GM23338 (cell line): ENCODE measurements around the gene CXADR. TPM values are rescaled to one million over a fixed set of nuclear protein-coding genes. Genes with fewer than 3 reads are reported as not detected.
A peak's percentile ranks its signal among the peaks of the same experiment; 100 is the strongest.

Source experiments
- ATAC-seq: fragments of 200-7000 bp; cut with Tn5 transposase; 3 replicates; pipeline ENCODE4 v1.9.1; 2020
- DNase-seq: peaks from one replicate; pipeline ENCODE4 v3.0.0-alpha.2; 2015; ENCODE audit warnings: low spot score
- H2AFZ ChIP-seq: fragments of 200-600 bp; sonication (generic); 2 replicates; pipeline ENCODE4 v1.8.0; 2016; ENCODE audit warnings: antibody characterized with exemption, mild to moderate bottlenecking, moderate library complexity
- H3F3A ChIP-seq: fragments of 200-600 bp; sonication (generic); replicated peaks from 2 replicates; pipeline ENCODE4 v1.8.0; 2017; ENCODE audit warnings: antibody characterized with exemption, mixed run types, low read depth
- H3K27ac ChIP-seq: fragments of 200-600 bp; sonication (generic); 2 replicates; pipeline ENCODE4 v1.6.1; 2016; ENCODE audit warnings: low read depth
- H3K27me3 ChIP-seq: fragments of 200-600 bp; sonication (generic); 2 replicates; pipeline ENCODE4 v1.8.0; 2016; ENCODE audit warnings: mild to moderate bottlenecking, mixed run types, moderate library complexity; ENCODE audit not compliant: insufficient read depth
- H3K36me3 ChIP-seq: fragments of 200-600 bp; sonication (generic); 2 replicates; pipeline ENCODE4 v1.8.0; 2016; ENCODE audit warnings: mild to moderate bottlenecking; ENCODE audit not compliant: insufficient read depth
- H3K4me1 ChIP-seq: fragments of 200-600 bp; sonication (generic); 2 replicates; pipeline ENCODE4 v1.8.0; 2016; ENCODE audit warnings: mild to moderate bottlenecking, moderate library complexity; ENCODE audit not compliant: insufficient read depth
- H3K4me2 ChIP-seq: fragments of 200-600 bp; sonication (generic); 2 replicates; pipeline ENCODE4 v1.7.1; 2017; ENCODE audit warnings: mixed run types
- H3K4me3 ChIP-seq: fragments of 200-600 bp; sonication (generic); 2 replicates; pipeline ENCODE4 v1.6.1; 2016; ENCODE audit warnings: mixed run types
- H3K79me2 ChIP-seq: fragments of 200-600 bp; sonication (generic); replicated peaks from 2 replicates; pipeline ENCODE4 v1.8.0; 2017; ENCODE audit warnings: mild to moderate bottlenecking; ENCODE audit not compliant: insufficient read depth
- H3K9me2 ChIP-seq: fragments of 200-600 bp; sonication (generic); 2 replicates; pipeline ENCODE4 v1.8.0; 2017; ENCODE audit not compliant: insufficient read depth
- H4K20me1 ChIP-seq: fragments of 200-600 bp; sonication (generic); replicated peaks from 2 replicates; pipeline ENCODE4 v1.8.0; 2017; ENCODE audit warnings: mild to moderate bottlenecking; ENCODE audit not compliant: insufficient read depth
- H3K27ac Mint-ChIP-seq: 2 replicates; pipeline ENCODE4 v1.8.0; 2020; ENCODE audit warnings: inconsistent platforms, mild to moderate bottlenecking, moderate library complexity, mixed read lengths
- H3K27me3 Mint-ChIP-seq: 3 replicates; pipeline ENCODE4 v1.8.0; 2022; ENCODE audit warnings: low read depth, mild to moderate bottlenecking, moderate library complexity, mixed read lengths, inconsistent platforms; ENCODE audit not compliant: insufficient read depth, poor library complexity
- H3K36me3 Mint-ChIP-seq: 3 replicates; pipeline ENCODE4 v1.8.0; 2021; ENCODE audit warnings: low read depth, mild to moderate bottlenecking, inconsistent platforms, moderate library complexity, mixed read lengths
- H3K4me1 Mint-ChIP-seq: 3 replicates; pipeline ENCODE4 v1.8.0; 2020; ENCODE audit warnings: mild to moderate bottlenecking, inconsistent platforms, mixed read lengths
- H3K4me3 Mint-ChIP-seq: 3 replicates; pipeline ENCODE4 v1.8.0; 2021; ENCODE audit warnings: moderate library complexity, mild to moderate bottlenecking, inconsistent platforms, mixed read lengths
- H3K9me3 Mint-ChIP-seq: 3 replicates; pipeline ENCODE4 v1.8.0; 2020; ENCODE audit warnings: moderate library complexity, mild to moderate bottlenecking, inconsistent platforms, mixed read lengths
- CREB1 ChIP-seq: fragments of 250-450 bp; sonication (Bioruptor Pico); IDR thresholded peaks from 2 replicates; pipeline ENCODE4 v1.5.0; 2020; ENCODE audit warnings: low read depth, mild to moderate bottlenecking, moderate library complexity
- EZH2 ChIP-seq: fragments of 200-600 bp; sonication (generic); IDR thresholded peaks from one replicate; pipeline ENCODE4 v1.8.0; 2017; ENCODE audit warnings: antibody characterized with exemption, mild to moderate bottlenecking, low read depth; ENCODE audit not compliant: unreplicated experiment
- EZH2phosphoT487 ChIP-seq: fragments of 200-600 bp; sonication (generic); IDR thresholded peaks from one replicate; pipeline ENCODE4 v1.8.1; 2018; ENCODE audit warnings: antibody characterized with exemption; ENCODE audit not compliant: unreplicated experiment
- JUNB ChIP-seq: IDR thresholded peaks from one replicate; pipeline ENCODE4 v1.6.1; 2016; ENCODE audit warnings: antibody characterized with exemption; ENCODE audit not compliant: unreplicated experiment
- NANOG ChIP-seq: IDR thresholded peaks from 2 replicates; pipeline ENCODE4 v1.6.1; 2016; ENCODE audit warnings: antibody characterized with exemption, borderline replicate concordance
- POLR2AphosphoS5 ChIP-seq: IDR thresholded peaks from 2 replicates; pipeline ENCODE4 v1.6.1; 2016; ENCODE audit warnings: antibody characterized with exemption, low read depth
- STAT1 ChIP-seq: IDR thresholded peaks from one replicate; pipeline ENCODE4 v1.6.1; 2016; ENCODE audit warnings: antibody characterized with exemption; ENCODE audit not compliant: unreplicated experiment
- ZNF114 ChIP-seq: fragments of 250-450 bp; sonication (Bioruptor Pico); IDR thresholded peaks from 2 replicates; pipeline ENCODE4 v1.5.0; 2020; ENCODE audit warnings: mild to moderate bottlenecking, moderate library complexity
- ZNF331 ChIP-seq: fragments of 250-450 bp; sonication (Bioruptor Pico); IDR thresholded peaks from 2 replicates; pipeline ENCODE4 v1.5.0; 2020; ENCODE audit warnings: low read depth, mild to moderate bottlenecking, moderate library complexity
- polyA plus RNA-seq: library from polyadenylated mRNA; unstranded; fragments of >200 nt; fragmentation: Nextera tagmentation; extraction: Ambion mirVana; gene quantifications from 2 replicates; pipeline ENCODE4 v1.2.1, GENCODE V29; 2016
- total RNA-seq: library from RNA; depleted of rRNA; stranded (reverse); fragments of >200 nt; shearing (Covaris generic); gene quantifications from 2 replicates; pipeline ENCODE4 v1.2.3, GENCODE V29; 2014
- TF ChIP-seq, protein P1 (sequence below), 2 experiments: fragments of 200-600 bp in 1 of 2; sonication (generic) in 1 of 2; conservative IDR thresholded peaks; 2 replicates each; pipeline versions ENCODE4 v1.5.1 to v1.6.1; 2016 to 2017; ENCODE audit warnings: antibody characterized with exemption in 2 of 2, low read depth in 2 of 2, mild to moderate bottlenecking in 2 of 2, moderate library complexity in 1 of 2
- TF ChIP-seq, protein P2 (sequence below): IDR thresholded peaks from 2 replicates; pipeline ENCODE4 v1.6.1; 2016; ENCODE audit warnings: antibody characterized with exemption
- TF ChIP-seq, protein P3 (sequence below): IDR thresholded peaks from one replicate; pipeline ENCODE4 v1.6.1; 2018; ENCODE audit warnings: antibody characterized with exemption; ENCODE audit not compliant: unreplicated experiment
- TF ChIP-seq, protein P4 (sequence below): fragments of 250-450 bp; sonication (Bioruptor Pico); IDR thresholded peaks from 2 replicates; pipeline ENCODE4 v1.5.0; 2020; ENCODE audit warnings: mild to moderate bottlenecking, moderate library complexity

The CXADR gene
- total and polyA plus RNA-seq, 2 experiments from 2014 or later, result 126 to 207 TPM

DNA sequence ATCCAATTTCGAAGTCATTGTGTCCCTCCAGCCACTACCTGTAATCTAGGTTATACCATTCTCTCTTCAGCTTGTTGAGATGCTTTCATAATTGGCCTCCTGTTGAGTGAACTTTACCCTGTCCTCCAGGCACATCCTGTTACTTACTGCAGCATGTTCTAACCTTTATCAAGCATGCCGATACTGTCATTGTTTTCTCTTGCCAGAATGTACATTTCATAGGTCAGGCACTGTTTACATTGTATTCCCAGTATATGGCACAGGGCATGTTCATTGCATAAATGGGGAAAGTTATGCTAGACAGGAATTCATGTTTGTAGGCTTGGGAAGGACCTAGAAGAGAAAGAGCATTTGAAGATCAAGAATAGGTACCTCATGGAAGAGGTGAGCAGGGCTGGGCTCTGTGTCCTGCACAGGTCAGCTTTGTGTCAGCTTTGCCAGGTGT lies 10.2 kb downstream of the CXADR start:
- Mint-ChIP-seq H3K27ac (peak overlapping the region; percentile 28; the same call in 1 of the 2 replicates), H3K27me3 (no peaks in the 10 kb centered on the region)

More for the DNA sequence above, 10.2 kb downstream of the CXADR start:
- Mint-ChIP-seq H3K36me3 (peaks cover 30% of the 10 kb centered on the region), H3K9me3 (no peaks in the 10 kb centered on the region), H3K4me3 (no peak overlapping the region), H3K4me1 (peaks cover 67% of the 10 kb centered on the region)
- H3K79me2 ChIP-seq, result peaks cover 100% of the 10 kb centered on the region
- H4K20me1 ChIP-seq, result peaks cover 54% of the 10 kb centered on the region
- no peak for ATAC-seq
- peaks cover 80% of the 10 kb centered on the region for H3K4me1 ChIP-seq
- 0 out of 2 replicates have a peak, but pooled peaks cover 5% of the 10 kb centered on the region for H3K36me3 ChIP-seq
- H3K27me3 ChIP-seq, result no peaks in the 10 kb centered on the region
- DNase-seq, result no peak
- no peak overlapping the region for H3K4me3 ChIP-seq
- H3K9me2 ChIP-seq, result no peaks in the 10 kb centered on the region
- H3F3A ChIP-seq, result no peaks in the 10 kb centered on the region
- 0 out of 2 replicates have a peak overlapping the region, but pooled peaks have one; percentile 7 for H3K4me2 ChIP-seq
- no peak overlapping the region for H2AFZ ChIP-seq
- no peak for TF ChIP-seq JUNB
- TF ChIP-seq ZNF114, result no peak
- TF ChIP-seq, protein P1, sequence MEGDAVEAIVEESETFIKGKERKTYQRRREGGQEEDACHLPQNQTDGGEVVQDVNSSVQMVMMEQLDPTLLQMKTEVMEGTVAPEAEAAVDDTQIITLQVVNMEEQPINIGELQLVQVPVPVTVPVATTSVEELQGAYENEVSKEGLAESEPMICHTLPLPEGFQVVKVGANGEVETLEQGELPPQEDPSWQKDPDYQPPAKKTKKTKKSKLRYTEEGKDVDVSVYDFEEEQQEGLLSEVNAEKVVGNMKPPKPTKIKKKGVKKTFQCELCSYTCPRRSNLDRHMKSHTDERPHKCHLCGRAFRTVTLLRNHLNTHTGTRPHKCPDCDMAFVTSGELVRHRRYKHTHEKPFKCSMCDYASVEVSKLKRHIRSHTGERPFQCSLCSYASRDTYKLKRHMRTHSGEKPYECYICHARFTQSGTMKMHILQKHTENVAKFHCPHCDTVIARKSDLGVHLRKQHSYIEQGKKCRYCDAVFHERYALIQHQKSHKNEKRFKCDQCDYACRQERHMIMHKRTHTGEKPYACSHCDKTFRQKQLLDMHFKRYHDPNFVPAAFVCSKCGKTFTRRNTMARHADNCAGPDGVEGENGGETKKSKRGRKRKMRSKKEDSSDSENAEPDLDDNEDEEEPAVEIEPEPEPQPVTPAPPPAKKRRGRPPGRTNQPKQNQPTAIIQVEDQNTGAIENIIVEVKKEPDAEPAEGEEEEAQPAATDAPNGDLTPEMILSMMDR (conservative IDR thresholded peaks at IDR 0.05; ENCODE audit: low read depth in 2 of 2), result no peak
- TF ChIP-seq NANOG, result no peak
- no peak for TF ChIP-seq STAT1
- TF ChIP-seq, protein P2, sequence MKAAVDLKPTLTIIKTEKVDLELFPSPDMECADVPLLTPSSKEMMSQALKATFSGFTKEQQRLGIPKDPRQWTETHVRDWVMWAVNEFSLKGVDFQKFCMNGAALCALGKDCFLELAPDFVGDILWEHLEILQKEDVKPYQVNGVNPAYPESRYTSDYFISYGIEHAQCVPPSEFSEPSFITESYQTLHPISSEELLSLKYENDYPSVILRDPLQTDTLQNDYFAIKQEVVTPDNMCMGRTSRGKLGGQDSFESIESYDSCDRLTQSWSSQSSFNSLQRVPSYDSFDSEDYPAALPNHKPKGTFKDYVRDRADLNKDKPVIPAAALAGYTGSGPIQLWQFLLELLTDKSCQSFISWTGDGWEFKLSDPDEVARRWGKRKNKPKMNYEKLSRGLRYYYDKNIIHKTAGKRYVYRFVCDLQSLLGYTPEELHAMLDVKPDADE, result no peak
- TF ChIP-seq, protein P3, sequence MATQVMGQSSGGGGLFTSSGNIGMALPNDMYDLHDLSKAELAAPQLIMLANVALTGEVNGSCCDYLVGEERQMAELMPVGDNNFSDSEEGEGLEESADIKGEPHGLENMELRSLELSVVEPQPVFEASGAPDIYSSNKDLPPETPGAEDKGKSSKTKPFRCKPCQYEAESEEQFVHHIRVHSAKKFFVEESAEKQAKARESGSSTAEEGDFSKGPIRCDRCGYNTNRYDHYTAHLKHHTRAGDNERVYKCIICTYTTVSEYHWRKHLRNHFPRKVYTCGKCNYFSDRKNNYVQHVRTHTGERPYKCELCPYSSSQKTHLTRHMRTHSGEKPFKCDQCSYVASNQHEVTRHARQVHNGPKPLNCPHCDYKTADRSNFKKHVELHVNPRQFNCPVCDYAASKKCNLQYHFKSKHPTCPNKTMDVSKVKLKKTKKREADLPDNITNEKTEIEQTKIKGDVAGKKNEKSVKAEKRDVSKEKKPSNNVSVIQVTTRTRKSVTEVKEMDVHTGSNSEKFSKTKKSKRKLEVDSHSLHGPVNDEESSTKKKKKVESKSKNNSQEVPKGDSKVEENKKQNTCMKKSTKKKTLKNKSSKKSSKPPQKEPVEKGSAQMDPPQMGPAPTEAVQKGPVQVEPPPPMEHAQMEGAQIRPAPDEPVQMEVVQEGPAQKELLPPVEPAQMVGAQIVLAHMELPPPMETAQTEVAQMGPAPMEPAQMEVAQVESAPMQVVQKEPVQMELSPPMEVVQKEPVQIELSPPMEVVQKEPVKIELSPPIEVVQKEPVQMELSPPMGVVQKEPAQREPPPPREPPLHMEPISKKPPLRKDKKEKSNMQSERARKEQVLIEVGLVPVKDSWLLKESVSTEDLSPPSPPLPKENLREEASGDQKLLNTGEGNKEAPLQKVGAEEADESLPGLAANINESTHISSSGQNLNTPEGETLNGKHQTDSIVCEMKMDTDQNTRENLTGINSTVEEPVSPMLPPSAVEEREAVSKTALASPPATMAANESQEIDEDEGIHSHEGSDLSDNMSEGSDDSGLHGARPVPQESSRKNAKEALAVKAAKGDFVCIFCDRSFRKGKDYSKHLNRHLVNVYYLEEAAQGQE, result no peak
- no peak for TF ChIP-seq ZNF331 (CRISPR knock-in tag)
- no peak for TF ChIP-seq POLR2AphosphoS5
- TF ChIP-seq CREB1, result no peak
- no peak for TF ChIP-seq EZH2phosphoT487
- TF ChIP-seq EZH2, result no peak
- TF ChIP-seq, protein P4, sequence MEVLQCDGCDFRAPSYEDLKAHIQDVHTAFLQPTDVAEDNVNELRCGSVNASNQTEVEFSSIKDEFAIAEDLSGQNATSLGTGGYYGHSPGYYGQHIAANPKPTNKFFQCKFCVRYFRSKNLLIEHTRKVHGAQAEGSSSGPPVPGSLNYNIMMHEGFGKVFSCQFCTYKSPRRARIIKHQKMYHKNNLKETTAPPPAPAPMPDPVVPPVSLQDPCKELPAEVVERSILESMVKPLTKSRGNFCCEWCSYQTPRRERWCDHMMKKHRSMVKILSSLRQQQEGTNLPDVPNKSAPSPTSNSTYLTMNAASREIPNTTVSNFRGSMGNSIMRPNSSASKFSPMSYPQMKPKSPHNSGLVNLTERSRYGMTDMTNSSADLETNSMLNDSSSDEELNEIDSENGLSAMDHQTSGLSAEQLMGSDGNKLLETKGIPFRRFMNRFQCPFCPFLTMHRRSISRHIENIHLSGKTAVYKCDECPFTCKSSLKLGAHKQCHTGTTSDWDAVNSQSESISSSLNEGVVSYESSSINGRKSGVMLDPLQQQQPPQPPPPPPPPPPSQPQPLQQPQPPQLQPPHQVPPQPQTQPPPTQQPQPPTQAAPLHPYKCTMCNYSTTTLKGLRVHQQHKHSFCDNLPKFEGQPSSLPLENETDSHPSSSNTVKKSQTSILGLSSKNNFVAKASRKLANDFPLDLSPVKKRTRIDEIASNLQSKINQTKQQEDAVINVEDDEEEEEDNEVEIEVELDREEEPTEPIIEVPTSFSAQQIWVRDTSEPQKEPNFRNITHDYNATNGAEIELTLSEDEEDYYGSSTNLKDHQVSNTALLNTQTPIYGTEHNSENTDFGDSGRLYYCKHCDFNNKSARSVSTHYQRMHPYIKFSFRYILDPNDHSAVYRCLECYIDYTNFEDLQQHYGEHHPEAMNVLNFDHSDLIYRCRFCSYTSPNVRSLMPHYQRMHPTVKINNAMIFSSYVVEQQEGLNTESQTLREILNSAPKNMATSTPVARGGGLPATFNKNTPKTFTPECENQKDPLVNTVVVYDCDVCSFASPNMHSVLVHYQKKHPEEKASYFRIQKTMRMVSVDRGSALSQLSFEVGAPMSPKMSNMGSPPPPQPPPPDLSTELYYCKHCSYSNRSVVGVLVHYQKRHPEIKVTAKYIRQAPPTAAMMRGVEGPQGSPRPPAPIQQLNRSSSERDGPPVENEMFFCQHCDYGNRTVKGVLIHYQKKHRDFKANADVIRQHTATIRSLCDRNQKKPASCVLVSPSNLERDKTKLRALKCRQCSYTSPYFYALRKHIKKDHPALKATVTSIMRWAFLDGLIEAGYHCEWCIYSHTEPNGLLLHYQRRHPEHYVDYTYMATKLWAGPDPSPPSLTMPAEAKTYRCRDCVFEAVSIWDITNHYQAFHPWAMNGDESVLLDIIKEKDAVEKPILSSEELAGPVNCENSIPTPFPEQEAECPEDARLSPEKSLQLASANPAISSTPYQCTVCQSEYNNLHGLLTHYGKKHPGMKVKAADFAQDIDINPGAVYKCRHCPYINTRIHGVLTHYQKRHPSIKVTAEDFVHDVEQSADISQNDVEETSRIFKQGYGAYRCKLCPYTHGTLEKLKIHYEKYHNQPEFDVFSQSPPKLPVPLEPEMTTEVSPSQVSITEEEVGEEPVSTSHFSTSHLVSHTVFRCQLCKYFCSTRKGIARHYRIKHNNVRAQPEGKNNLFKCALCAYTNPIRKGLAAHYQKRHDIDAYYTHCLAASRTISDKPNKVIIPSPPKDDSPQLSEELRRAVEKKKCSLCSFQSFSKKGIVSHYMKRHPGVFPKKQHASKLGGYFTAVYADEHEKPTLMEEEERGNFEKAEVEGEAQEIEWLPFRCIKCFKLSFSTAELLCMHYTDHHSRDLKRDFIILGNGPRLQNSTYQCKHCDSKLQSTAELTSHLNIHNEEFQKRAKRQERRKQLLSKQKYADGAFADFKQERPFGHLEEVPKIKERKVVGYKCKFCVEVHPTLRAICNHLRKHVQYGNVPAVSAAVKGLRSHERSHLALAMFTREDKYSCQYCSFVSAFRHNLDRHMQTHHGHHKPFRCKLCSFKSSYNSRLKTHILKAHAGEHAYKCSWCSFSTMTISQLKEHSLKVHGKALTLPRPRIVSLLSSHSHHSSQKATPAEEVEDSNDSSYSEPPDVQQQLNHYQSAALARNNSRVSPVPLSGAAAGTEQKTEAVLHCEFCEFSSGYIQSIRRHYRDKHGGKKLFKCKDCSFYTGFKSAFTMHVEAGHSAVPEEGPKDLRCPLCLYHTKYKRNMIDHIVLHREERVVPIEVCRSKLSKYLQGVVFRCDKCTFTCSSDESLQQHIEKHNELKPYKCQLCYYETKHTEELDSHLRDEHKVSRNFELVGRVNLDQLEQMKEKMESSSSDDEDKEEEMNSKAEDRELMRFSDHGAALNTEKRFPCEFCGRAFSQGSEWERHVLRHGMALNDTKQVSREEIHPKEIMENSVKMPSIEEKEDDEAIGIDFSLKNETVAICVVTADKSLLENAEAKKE, result no peak
- no peak overlapping the region for H3K27ac ChIP-seq
